ENCODE data around the gene TMCO5A.
"Not testable (repeated sequence)": the region's sequence is repeated elsewhere in the genome, so short reads cannot be mapped to it uniquely, and the experiment has no call there.

Gene TMCO5A

DNA sequence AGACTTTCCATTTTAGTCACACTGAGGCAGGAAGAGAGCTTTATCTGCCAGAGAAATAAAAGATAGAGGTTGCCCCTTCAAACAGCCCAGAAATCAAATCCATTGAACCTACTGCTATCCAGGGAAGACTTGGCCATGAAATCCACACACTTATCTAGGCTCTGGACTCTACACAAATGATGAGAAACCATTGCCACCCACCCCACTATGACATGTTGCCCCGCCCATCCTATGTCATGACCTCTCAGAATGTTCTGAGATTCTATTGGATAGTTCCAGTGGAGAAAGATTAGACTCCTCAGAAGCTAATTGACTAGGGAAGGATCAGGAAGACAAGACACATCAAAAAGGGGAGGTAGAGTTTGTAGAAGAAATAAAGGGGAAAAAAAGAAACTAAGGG is at the start of gene TMCO5A:
TMCO5A (plus strand) TSS at position 301 of the 400 bp plus-strand sequence. CDS start 1,684 bp downstream, outside the sequence.
- no peak for DNase-seq (ENCODE audit: low read depth in 2 of 2)

DNA sequence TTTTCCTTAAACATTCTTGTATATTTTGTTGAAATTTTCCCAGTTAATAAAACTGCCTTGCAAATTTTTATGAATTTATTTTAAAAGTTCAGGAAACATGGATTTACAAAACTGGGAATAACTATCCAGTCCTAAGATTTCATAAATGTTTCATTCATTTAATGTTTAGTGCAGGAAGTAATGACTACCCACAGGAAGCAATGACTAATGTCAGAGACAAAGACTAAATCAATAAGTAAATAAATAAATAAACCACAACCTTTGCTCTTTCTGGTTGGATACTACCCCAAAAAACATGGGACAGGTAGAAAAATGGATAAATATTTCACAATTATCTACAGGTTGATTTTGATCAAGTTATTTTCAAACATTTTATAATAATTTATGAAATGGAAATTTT is 48.8 kb upstream of the TMCO5A start:
- DNase-seq (ENCODE audit: low read depth in 2 of 2): no peak

DNA sequence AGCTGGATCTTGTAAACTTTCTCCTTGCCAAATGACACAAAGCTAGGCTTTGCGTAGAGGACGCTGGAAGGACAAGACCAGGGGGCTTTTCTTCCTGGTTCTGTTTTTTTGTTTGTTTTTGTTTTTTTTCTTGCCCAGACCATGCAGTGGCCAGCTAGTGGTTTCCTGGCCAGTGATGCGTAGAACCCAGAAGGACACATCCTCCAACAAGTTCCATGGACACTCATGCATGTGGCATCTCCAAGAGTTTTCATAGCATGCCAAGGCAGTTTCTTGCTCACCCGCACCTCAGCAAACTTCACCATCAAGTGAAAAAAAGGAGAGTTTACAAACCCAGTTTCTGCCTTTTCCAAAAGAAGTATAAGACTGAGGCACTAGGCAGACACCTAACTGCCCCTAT is 46.1 kb upstream of the TMCO5A start:
- DNase-seq (ENCODE audit: low read depth in 2 of 2): no peak

- DNase-seq (ENCODE audit: low read depth in 2 of 2): no peak
Measured at GRCh38 chr15:37891766-37892368, 42.6 kb upstream of the TMCO5A start.

DNA sequence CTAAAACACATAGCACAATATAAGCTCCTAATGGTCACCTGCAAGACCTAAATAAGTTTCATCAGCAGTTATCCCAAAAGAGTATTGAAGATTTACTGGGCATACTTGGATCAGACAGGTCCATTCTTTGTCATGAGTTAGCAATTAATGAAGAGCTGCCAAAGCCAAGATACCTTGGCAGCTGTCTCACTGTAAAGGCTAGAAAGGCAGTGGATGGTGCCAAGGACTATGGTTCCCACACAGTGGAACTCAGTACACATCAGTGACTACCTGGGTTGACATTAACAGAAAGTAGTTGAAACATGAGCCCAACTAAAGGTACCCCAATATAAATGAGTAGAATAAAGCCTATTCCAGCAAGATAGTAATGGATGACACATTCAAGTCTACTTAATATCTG is 41.1 kb upstream of the TMCO5A start:
- DNase-seq (ENCODE audit: low read depth in 2 of 2): no peak

GRCh38 chr15:37898362-37898761 is 36.1 kb upstream of the TMCO5A start:
- DNase-seq (ENCODE audit: low read depth in 2 of 2): no peak

DNA sequence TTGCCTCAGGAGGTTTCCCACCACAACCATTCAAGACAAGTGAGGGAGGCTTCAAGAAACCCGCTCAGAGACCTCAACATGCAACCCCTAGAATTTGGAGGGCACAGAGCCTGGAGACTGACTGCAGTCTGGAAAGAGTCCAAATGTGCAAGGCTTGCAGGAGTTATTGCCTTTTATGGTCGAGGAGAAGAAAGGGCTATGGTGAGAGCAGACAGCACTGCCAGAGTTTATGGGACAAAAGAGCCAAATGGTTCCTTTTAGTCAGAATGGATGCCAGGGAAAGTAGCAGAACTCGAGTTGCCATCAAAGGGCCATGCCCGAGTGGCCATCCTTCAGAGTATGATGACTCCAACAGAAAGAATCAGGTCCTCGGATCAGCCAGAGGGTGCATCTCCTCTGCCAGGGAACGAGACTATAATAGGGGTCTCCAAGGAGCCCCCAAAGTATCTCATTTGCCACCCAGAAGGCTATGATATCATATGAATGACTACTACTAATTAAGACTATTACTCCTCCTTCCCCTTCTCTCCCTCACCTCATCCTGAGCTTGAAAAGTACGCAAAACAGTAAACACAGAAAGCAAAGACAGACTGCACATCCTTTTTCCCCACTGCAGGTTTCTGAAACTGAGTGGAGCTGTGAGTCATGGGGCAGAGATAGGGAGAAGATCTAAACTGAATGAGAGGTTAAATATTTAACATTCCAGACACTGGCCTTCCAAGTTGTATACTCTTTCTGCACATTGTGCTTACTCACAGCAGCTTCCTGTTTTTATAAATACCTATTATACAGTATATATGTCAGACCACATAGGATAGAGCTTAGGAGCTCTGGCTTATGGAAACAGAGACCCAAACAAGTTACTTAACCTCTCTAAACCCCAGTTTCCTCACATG is 33.9 kb upstream of the TMCO5A start:
- no peak for DNase-seq (ENCODE audit: low read depth in 2 of 2)

GRCh38 chr15:37902126-37902525 is 32.3 kb upstream of the TMCO5A start:
- DNase-seq (ENCODE audit: low read depth in 2 of 2): no peak

DNA sequence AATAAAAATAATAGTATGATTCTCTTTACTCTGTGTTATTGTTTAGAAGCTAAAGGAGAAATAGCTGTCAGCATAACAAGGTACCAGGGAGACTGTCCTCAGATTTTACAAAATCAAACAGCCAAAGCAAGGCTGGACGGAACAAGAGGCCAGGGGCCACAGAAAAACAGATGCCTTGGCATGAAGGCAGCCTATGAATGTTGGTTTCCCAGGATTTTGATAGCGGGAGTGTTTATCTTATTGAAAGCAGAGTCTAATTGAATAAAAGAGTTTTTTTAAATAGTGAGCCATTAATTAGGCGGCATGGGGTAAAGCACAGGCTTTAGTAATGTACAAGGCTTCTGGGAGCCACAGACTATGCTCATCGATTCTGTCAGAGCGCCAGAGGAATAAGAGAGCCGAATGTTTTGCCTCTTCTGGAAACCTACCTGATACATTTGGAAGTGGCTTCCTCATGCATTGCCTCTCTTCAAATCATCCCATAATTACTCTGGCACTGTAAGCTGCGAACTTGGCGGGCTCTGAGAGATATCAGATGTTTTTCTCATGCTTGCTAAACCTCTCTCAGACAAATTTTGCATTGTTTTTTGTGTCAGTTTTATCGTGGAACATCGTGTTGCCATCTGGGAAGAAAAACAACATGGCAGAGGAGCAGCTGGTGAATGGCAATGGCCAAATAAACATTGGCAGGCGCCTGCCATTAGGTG is 30.4 kb upstream of the TMCO5A start:
- no peak for DNase-seq (ENCODE audit: low read depth in 2 of 2)

DNA sequence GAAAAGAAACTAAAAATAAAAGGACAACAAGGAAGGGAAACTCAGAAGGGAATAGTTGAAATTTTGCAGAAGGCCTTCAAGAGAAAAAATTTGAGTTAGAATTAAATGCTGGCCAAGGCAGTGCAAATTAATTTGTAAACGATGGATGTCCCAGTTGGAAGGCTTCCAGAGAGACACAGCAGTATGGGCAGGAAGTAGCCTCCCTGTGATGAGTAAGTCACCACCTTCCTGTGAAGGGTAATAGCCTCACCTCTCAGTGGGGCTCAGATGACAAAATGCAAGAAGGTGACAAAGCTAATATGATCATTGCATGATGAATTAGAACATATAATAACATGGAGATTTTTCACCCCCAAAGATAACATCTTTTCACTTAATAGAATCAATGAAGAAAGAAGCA is 27.3 kb upstream of the TMCO5A start:
- no peak for DNase-seq (ENCODE audit: low read depth in 2 of 2)

GRCh38 chr15:37921527-37922385 is 12.7 kb upstream of the TMCO5A start:
- no peak for DNase-seq (ENCODE audit: low read depth in 2 of 2)

GRCh38 chr15:37926136-37926535 is 8.3 kb upstream of the TMCO5A start:
- no peak for DNase-seq (ENCODE audit: low read depth in 2 of 2)

GRCh38 chr15:37929238-37929637 is 5.2 kb upstream of the TMCO5A start:
- no peak for DNase-seq (ENCODE audit: low read depth in 2 of 2)

- DNase-seq (ENCODE audit: low read depth in 2 of 2): no peak
Measured at GRCh38 chr15:37931321-37931720, 3.1 kb upstream of the TMCO5A start.

GRCh38 chr15:37931868-37932267 is 2.6 kb upstream of the TMCO5A start:
- no peak for DNase-seq (ENCODE audit: low read depth in 2 of 2)

GRCh38 chr15:37932549-37932948 is 1.9 kb upstream of the TMCO5A start:
- no peak for DNase-seq (ENCODE audit: low read depth in 2 of 2)

GRCh38 chr15:37933666-37934065 is 774 bp upstream of the TMCO5A start:
- no peak for DNase-seq (ENCODE audit: low read depth in 2 of 2)

DNA sequence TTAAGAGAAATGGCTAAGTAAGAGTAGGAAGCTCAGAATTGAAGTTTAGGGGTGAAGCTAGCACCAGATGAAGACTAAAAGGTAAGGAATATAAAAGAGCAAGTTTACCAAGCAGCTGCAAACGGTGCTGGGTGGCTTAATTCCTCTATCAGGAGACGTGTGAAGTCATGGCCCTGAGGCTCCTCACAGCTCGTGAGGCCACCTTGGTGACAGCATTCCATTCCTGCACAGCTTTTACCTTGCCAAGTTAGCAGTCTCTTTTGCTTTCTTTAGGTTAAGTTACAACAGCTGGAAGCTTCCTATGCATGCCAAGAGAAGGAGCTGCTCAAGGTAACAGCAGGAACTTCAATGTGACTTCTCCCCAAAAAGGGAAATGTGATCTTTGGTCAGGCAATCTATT is 6.4 kb downstream of the TMCO5A start:
- DNase-seq (ENCODE audit: low read depth in 2 of 2): no peak

GRCh38 chr15:37941779-37942178 is 7.3 kb downstream of the TMCO5A start:
- DNase-seq (ENCODE audit: low read depth in 2 of 2): no peak

DNA sequence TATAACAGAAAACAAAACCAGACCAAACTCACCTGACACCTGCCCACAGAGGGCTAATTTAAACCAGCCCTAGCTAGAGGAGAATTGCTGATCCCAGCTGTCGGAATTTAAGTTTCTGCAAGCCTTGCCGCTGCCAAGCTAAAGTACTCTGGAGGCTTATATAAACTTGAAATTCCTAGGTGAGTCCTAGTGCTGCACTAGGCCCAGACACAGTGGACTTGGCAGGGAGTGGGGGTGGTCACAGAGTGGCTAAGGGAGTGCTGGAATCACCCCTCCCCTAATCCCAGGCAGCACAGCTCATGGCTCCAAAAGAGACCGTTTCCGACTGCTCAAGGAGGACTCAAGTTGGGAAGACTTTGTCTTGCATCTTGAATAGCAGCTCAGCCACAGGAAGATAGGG is 17.6 kb downstream of the TMCO5A start:
- DNase-seq (ENCODE audit: low read depth in 2 of 2): no peak

- DNase-seq (ENCODE audit: low read depth in 2 of 2): not testable (repeated sequence)
Measured at GRCh38 chr15:37960742-37961141, 26.3 kb downstream of the TMCO5A start.

- DNase-seq (ENCODE audit: low read depth in 2 of 2): no peak
Measured at GRCh38 chr15:37967788-37968187, 33.3 kb downstream of the TMCO5A start.

Data from stimulated activated CD4-positive, alpha-beta T cell treated with anti-CD3 and anti-CD28 coated beads, Interleukin-4, amount 100 ng/mL, for 48 hours (primary cell).